HG03439 (cell line): Measurements from ENCODE around the gene CST7.
"Not testable (repeated sequence)": the region's sequence is repeated elsewhere in the genome, so short reads cannot be mapped to it uniquely, and the experiment has no call there.

Experiments
- ATAC-seq: cut with Tn5 transposase; IDR thresholded peaks from one replicate; pipeline ENCODE4 v1.9.1; 2021; ENCODE audit warnings: mild to moderate bottlenecking, moderate library complexity; ENCODE audit not compliant: unreplicated experiment

Gene CST7

GRCh38 chr20:24929867-24930723, 19.0 kb upstream of the CST7 start:
- ATAC-seq, result not testable (repeated sequence)

- ATAC-seq, result not testable (repeated sequence)
Measured at GRCh38 chr20:24930724-24931688, 18.1 kb upstream of the CST7 start.

- ATAC-seq, result not testable (repeated sequence)
Measured at GRCh38 chr20:24931893-24932292, 17.2 kb upstream of the CST7 start.

- ATAC-seq, result no peak
Measured at GRCh38 chr20:24933266-24933908, 15.7 kb upstream of the CST7 start.

GRCh38 chr20:24934101-24934661, 14.9 kb upstream of the CST7 start:
- ATAC-seq, result no peak

- no peak for ATAC-seq
Measured at GRCh38 chr20:24934716-24935115, 14.4 kb upstream of the CST7 start.

GRCh38 chr20:24935140-24935539, 13.9 kb upstream of the CST7 start:
- no peak for ATAC-seq

GRCh38 chr20:24935766-24936525, 13.1 kb upstream of the CST7 start:
- ATAC-seq, result no peak

- ATAC-seq, result no peak
Measured at GRCh38 chr20:24936526-24937407, 12.3 kb upstream of the CST7 start.

- no peak for ATAC-seq
Measured at GRCh38 chr20:24937579-24937978, 11.5 kb upstream of the CST7 start.

GRCh38 chr20:24938498-24938897, 10.6 kb upstream of the CST7 start:
- ATAC-seq, result no peak

- no peak for ATAC-seq
Measured at GRCh38 chr20:24939036-24939435, 10.0 kb upstream of the CST7 start.

GRCh38 chr20:24942679-24943078, 6.4 kb upstream of the CST7 start:
- no peak for ATAC-seq

- ATAC-seq, result no peak
Measured at GRCh38 chr20:24943196-24943595, 5.9 kb upstream of the CST7 start.

- ATAC-seq, result no peak
Measured at GRCh38 chr20:24943731-24944130, 5.3 kb upstream of the CST7 start.

GRCh38 chr20:24946376-24946775, 2.7 kb upstream of the CST7 start:
- ATAC-seq, result not testable (repeated sequence)

GRCh38 chr20:24948396-24948938, 602 bp upstream of the CST7 start:
- ATAC-seq, result not testable (repeated sequence)

GRCh38 chr20:24949756-24950127, 673 bp downstream of the CST7 start:
- ATAC-seq, result no peak
